Gastrocnemius medialis (tissue), 4 donors: ENCODE measurements around the gene GATC. TPM values are rescaled to one million over a fixed set of nuclear protein-coding genes. Genes with fewer than 3 reads are reported as not detected.

Experiments
- ATAC-seq, 2 donors: fragments of 150-250 bp; one replicate each; pipeline ENCODE4 v1.9.1; 2016
- DNase-seq, 2 donors: peaks; one replicate each; pipeline ENCODE4 v3.0.0-alpha.2; 2019
- H3K27ac ChIP-seq, 4 donors: fragments of 200-600 bp; sonication (generic); 1 replicate in 1 of 4; 2 replicates in 3 of 4; pipeline ENCODE4 v1.5.1; 2016 to 2018; ENCODE audit warnings: mild to moderate bottlenecking in 2 of 4, moderate library complexity in 1 of 4
- H3K27me3 ChIP-seq, 3 donors: fragments of 200-600 bp; sonication (generic) in 2 of 3; 1 replicate in 1 of 3; 2 replicates in 2 of 3; pipeline versions ENCODE4 v1.5.1 to v1.6.0; 2016 to 2019; ENCODE audit warnings: mild to moderate bottlenecking in 1 of 3, moderate library complexity in 1 of 3
- H3K36me3 ChIP-seq, 2 donors: fragments of 200-600 bp; sonication (generic) in 1 of 2; one replicate each; pipeline ENCODE4 v1.5.1; 2017 to 2018
- H3K4me1 ChIP-seq, 2 donors: fragments of 200-600 bp; sonication (generic) in 1 of 2; one replicate each; pipeline ENCODE4 v1.5.1; 2016 to 2017; ENCODE audit warnings: mild to moderate bottlenecking in 2 of 2
- H3K4me3 ChIP-seq, 4 donors: fragments of 200-600 bp; sonication (generic) in 3 of 4; 1 replicate in 1 of 4; 2 replicates in 3 of 4; pipeline ENCODE4 v1.5.1; 2016 to 2019; ENCODE audit warnings: mild to moderate bottlenecking in 2 of 4
- H3K9me3 ChIP-seq, 3 donors: fragments of 200-600 bp; sonication (generic) in 2 of 3; 1 replicate in 1 of 3; 2 replicates in 2 of 3; pipeline ENCODE4 v1.5.1; 2016 to 2019
- POLR2A ChIP-seq, 2 donors: fragments of 450-650 bp; IDR thresholded peaks; one replicate each; pipeline ENCODE4 v1.6.1; 2017; ENCODE audit warnings: antibody characterized with exemption in 2 of 2, mild to moderate bottlenecking in 2 of 2, moderate library complexity in 2 of 2
- in situ Hi-C, 4 donors: fragments of 200-750 bp; cut with MboI; loops; one replicate each; pipeline versions ENCODE4 v1.15.0 to v1.8.0; 2017; ENCODE audit warnings: low sequenced_read_pairs in 4 of 4
- intact Hi-C: fragments of 100-400 bp; cut with DNase I; formaldehyde crosslinking; loops from one replicate; pipeline ENCODE4 v1.15.1; 2023; ENCODE audit warnings: low total_unique reads
- total RNA-seq, 4 donors: library from RNA; depleted of rRNA; stranded (reverse); fragments of >200 nt; gene quantifications; one replicate each; pipeline versions ENCODE4 v1.1.0 to v1.2.3, GENCODE V29; 2016
- TF ChIP-seq, protein P1 (sequence below), 5 experiments: fragments of 450-650 bp in 3 of 5; fragments of 200-600 bp in 2 of 5; sonication (generic) in 2 of 5; IDR thresholded peaks in 4 of 5; conservative IDR thresholded peaks in 1 of 5; 1 replicate in 4 of 5; 2 replicates in 1 of 5; pipeline ENCODE4 v1.5.1; 2016 to 2019; ENCODE audit warnings: antibody characterized with exemption in 5 of 5, mild to moderate bottlenecking in 3 of 5, moderate library complexity in 3 of 5

GATC gene
- total RNA-seq: 10 to 100 TPM; 14.5 to 20.7 (median 18.4) TPM

DNA sequence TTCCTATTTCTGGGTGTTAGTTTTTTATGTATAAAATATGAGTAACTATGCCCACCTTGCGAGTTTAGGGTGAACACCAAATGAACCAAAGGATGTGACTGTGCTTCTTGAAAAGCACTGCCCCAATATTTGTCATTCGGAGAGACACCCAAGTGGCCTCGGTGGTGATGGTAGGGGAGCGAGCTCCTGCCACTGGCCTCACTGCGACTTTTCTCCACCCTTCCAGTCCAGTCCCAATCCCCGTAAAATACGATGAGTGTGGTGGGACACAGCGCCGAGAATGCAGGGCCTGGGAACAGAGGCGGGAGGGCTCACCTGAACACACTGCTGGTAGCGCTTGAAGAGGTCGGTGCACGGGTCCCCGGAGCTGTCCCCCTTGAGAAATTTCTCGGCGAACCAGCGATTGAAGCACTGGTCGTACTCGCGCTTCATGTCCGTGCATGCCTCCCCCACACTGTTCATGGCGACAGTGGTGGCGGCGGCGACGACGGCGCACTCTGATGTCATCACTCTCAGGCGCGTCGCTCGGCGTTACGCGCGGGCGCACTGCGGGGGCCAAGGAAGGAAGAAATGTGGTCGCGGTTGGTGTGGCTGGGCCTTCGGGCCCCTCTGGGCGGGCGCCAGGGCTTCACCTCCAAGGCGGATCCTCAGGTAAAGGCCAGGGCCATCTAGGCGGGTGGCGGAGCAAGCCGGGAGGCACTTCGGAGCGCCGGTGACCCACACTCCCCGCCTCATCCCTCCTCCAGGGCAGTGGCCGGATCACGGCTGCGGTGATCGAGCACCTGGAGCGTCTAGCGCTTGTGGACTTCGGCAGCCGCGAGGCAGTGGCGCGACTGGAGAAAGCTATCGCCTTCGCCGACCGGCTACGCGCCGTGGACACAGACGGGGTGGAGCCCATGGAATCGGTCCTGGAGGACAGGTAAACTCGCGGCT is at the start of gene GATC, which contains the start of gene TRIAP1:
GATC (plus strand) TSS at position 534 of the 933 bp plus-strand sequence; CDS start at position 571, 37 bp downstream.
TRIAP1 (minus strand) TSS at position 474 of the 933 bp plus-strand sequence; CDS start at position 462, 12 bp downstream.
- H3K27ac ChIP-seq: peak within 1 kb of the TSS; percentile 82 to 96 (median 88)
- no peaks in the 10 kb centered on the region for H3K27me3 ChIP-seq
- H3K36me3 ChIP-seq: peaks cover 0 to 52% of the 10 kb centered on the region in 2 donors
- H3K4me3 ChIP-seq: peak within 1 kb of the TSS; percentile 85 to 96 (median 94)
- H3K4me1 ChIP-seq: peaks cover 19 to 20% of the 10 kb centered on the region in 2 donors
- intact Hi-C loops: loop anchor here (2.0 to 10.0 kb wide), 2 partner anchors 23 to 199 kb away; partner anchors contain the start of genes CABP1 and SRSF9
- DNase-seq: peak; percentile 57 to 75
- in situ Hi-C loops: no loop called here
- TF ChIP-seq POLR2A (IDR thresholded peaks at IDR 0.05): peak; percentile 50 to 73
- TF ChIP-seq, protein P1, sequence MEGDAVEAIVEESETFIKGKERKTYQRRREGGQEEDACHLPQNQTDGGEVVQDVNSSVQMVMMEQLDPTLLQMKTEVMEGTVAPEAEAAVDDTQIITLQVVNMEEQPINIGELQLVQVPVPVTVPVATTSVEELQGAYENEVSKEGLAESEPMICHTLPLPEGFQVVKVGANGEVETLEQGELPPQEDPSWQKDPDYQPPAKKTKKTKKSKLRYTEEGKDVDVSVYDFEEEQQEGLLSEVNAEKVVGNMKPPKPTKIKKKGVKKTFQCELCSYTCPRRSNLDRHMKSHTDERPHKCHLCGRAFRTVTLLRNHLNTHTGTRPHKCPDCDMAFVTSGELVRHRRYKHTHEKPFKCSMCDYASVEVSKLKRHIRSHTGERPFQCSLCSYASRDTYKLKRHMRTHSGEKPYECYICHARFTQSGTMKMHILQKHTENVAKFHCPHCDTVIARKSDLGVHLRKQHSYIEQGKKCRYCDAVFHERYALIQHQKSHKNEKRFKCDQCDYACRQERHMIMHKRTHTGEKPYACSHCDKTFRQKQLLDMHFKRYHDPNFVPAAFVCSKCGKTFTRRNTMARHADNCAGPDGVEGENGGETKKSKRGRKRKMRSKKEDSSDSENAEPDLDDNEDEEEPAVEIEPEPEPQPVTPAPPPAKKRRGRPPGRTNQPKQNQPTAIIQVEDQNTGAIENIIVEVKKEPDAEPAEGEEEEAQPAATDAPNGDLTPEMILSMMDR (IDR thresholded peaks at IDR 0.05 in 4 of 5, conservative IDR thresholded peaks at IDR 0.05 in 1 of 5): peak in 1 of 5 experiments; percentile 39
- ATAC-seq: peak; percentile 96 to 97
- H3K9me3 ChIP-seq: no peaks in the 10 kb centered on the region

GRCh38 chr12:120397824-120398540 is 48.3 kb upstream of the GATC start:
- Histone ChIP-seq H3K36me3 (no peaks in the 10 kb centered on the region), H3K27me3 (peaks cover 20 to 30% (median 22%) of the 10 kb centered on the region in 3 donors), H3K27ac (no peak overlapping the region), H3K9me3 (no peaks in the 10 kb centered on the region), H3K4me3 (no peak overlapping the region), H3K4me1 (no peaks in the 10 kb centered on the region)
- DNase-seq: no peak
- ATAC-seq: no peak
- in situ Hi-C loops: no loop called here
- intact Hi-C loops: no loop called here
- no peak for TF ChIP-seq POLR2A (IDR thresholded peaks at IDR 0.05)
- TF ChIP-seq, protein P1 (IDR thresholded peaks at IDR 0.05 in 4 of 5, conservative IDR thresholded peaks at IDR 0.05 in 1 of 5): no peak

GRCh38 chr12:120399531-120399930 is 46.7 kb upstream of the GATC start:
- H3K4me3 ChIP-seq: no peak overlapping the region
- no peaks in the 10 kb centered on the region for H3K4me1 ChIP-seq
- no peak overlapping the region for H3K27ac ChIP-seq
- ATAC-seq (no peak), DNase-seq (no peak)
- no peaks in the 10 kb centered on the region for H3K36me3 ChIP-seq
- H3K27me3 ChIP-seq: peaks cover 16 to 24% (median 18%) of the 10 kb centered on the region in 3 donors
- H3K9me3 ChIP-seq: no peaks in the 10 kb centered on the region
- intact Hi-C loops (no loop called here), in situ Hi-C loops (no loop called here)
- no peak for TF ChIP-seq POLR2A (IDR thresholded peaks at IDR 0.05)
- TF ChIP-seq, protein P1 (IDR thresholded peaks at IDR 0.05 in 4 of 5, conservative IDR thresholded peaks at IDR 0.05 in 1 of 5): no peak

- intact Hi-C loops (no loop called here), in situ Hi-C loops (no loop called here)
- no peak overlapping the region for H3K4me3 ChIP-seq
- TF ChIP-seq, protein P1 (IDR thresholded peaks at IDR 0.05 in 4 of 5, conservative IDR thresholded peaks at IDR 0.05 in 1 of 5): no peak
- no peak for TF ChIP-seq POLR2A (IDR thresholded peaks at IDR 0.05)
- no peak overlapping the region for H3K27ac ChIP-seq
- DNase-seq (no peak), ATAC-seq (no peak)
- H3K9me3 ChIP-seq: no peaks in the 10 kb centered on the region
- H3K36me3 ChIP-seq: no peaks in the 10 kb centered on the region
- no peaks in the 10 kb centered on the region for H3K4me1 ChIP-seq
- peaks cover 5 to 16% (median 6%) of the 10 kb centered on the region in 3 donors for H3K27me3 ChIP-seq
Measured at GRCh38 chr12:120402217-120402616, 44.0 kb upstream of the GATC start.
